Right renal cortex interstitium (tissue), 3 donors: ENCODE results near the gene ANKRD13B. TPM values are rescaled to one million over a fixed set of nuclear protein-coding genes. Genes with fewer than 3 reads are reported as not detected.

Source experiments
- DNase-seq, 3 donors: peaks; one replicate each; pipeline ENCODE4 v3.0.0-alpha.2; 2013; ENCODE audit warnings: low read depth in 3 of 3, low spot score in 2 of 3
- polyA plus RNA-seq, 3 donors: library from polyadenylated mRNA; unstranded; fragments of 120-200 nt; gene quantifications; one replicate each; pipeline ENCODE4 v1.2.1, GENCODE V29; 2013; ENCODE audit not compliant: insufficient read length in 3 of 3

ANKRD13B gene
- polyA plus RNA-seq, 3 donors = 6.7 to 8.0 (median 7.0) TPM

DNA sequence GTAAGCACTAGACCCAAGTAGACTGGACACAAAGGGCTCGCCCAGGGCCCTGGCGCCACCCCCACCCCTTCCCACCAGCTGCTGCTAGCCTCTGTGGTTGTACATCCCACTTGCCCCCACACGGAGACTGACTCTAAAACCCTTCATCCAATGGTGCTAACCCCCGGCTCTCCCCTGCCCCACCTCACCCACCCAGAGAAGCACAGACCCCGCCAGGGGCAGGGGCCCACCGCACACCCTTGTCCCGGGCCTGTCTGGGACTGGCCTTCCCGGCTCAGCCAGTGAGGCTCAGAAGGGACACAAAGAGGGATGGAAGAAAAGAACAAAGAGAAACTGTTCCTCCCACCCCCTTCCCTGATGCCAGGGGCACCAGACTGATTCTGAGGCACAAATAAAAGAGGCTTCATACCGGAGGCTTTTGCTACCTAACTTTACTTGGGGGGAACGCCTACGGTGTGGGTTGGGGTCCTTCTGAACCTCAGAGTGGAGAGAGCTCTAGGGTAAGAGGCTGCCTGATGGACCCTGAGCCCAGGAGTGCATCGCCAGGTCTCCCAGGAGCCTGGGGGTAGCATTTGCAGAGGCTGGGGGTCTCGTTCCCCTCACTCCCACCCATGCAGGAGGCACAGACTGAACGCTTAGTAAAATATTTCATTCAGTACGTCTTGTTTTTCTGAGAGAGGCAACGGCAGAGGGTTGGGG lies 21.6 kb downstream of the ANKRD13B start:
- no peak for DNase-seq

DNA sequence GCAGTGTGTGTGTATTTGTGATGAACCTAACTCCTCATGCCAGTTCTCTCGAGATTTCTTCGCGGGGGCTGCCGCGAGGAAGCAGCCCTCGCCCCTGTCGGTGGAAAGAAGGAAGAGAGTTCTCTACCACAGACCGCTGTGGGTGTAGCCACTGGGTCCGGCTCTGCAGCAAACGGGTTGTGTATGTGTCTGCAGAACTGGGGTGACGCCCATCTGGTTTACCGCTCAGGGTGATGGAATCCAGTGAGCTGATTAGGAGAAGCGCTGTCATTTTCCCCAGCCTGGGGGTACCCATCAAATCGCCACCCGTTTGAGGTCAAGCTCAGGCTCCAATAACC lies 22.1 kb downstream of the ANKRD13B start:
- DNase-seq = no peak

DNA sequence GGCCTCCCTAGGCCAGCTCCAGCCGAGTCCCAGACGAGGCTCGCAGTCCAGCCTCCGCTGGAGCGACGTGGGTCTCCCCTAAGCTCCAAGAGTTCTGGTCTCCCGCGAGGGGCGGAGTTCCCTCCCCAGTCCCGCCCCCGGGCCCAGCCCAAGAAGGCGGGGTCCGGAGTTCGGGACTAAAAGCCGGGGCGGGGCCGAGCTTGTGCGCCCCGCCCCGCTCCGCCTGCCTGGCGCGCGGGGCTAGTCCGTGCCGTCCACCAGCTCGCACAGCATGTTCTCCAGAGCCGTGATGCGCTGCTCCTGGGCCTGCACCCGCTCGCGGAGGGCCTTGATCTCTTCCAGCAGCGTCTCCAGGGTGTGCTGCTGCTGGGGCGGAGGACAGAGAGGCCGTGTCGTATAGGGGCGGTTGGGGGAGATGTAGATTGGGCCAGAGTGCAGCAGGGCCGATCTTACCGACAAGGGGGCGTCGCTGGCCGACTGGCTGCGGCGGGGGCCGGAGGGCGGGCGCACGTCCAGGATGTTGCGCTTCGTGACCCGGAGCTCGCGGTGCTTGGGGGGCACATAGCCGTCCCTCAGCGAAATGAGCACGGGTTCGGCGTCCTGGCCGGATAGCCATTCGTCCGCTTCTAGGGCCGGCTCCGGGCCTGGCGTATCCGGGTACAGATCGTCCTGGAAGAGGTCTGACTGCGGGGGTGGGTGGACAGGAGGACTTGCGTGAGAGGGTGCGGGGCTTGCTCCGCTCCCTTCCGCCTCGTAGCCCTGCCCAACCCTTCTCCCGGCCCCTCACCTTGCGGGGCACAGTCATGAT lies 22.8 kb downstream of the ANKRD13B start:
- DNase-seq = no peak

DNA sequence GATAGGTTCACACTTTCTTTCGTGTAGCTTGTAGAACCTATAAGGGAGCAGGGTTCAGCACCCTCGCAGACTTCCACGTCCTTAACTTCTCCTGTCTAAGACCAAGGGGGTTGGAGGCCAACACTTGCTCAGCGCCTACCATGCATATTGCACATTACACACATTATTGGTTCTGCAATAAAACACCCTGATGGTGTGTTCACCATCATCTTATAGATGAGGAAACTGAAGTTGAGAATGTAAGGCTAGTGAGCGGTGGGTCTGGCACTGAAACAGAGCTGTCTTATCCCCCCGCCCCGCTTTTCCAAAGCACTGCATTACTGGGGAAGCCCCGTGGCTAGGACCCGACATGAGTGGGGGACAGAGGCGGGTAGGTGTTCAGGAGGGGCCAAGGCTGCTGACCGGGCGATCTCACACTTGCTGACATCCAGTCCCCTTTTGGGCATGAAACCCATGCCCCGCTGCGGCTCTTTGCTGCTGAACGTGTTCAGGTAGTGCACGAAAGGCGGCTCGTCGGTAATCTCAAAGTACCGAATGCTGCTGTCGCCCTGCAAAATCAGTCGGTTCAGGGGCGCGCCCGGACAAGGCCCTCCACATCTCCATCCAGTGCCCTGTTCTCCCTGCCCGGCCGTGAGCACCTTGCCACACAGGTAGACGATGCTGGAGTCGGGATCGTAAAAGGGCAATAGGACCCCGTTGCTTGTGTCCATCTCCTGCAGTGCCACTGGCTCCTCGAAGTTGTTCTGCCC lies 23.5 kb downstream of the ANKRD13B start:
- no peak for DNase-seq

DNA sequence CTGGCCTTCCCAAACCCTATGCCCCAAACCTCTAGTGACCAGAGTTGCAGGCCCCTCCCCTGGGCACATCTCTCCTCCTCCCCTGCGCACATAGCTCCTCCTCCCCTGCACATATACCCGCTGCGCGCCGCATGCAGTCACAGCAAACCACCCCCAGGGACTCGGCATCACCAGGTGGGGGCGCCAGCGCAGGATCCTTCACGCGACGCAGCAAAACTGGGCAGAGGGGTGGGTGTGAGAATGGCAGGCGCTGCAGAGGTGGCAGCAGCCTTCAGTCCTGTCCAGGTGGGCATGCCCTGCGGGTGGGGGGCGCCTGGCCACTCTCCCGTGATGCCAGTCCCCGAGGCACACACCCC lies 24.2 kb downstream of the ANKRD13B start:
- DNase-seq = no peak

DNA sequence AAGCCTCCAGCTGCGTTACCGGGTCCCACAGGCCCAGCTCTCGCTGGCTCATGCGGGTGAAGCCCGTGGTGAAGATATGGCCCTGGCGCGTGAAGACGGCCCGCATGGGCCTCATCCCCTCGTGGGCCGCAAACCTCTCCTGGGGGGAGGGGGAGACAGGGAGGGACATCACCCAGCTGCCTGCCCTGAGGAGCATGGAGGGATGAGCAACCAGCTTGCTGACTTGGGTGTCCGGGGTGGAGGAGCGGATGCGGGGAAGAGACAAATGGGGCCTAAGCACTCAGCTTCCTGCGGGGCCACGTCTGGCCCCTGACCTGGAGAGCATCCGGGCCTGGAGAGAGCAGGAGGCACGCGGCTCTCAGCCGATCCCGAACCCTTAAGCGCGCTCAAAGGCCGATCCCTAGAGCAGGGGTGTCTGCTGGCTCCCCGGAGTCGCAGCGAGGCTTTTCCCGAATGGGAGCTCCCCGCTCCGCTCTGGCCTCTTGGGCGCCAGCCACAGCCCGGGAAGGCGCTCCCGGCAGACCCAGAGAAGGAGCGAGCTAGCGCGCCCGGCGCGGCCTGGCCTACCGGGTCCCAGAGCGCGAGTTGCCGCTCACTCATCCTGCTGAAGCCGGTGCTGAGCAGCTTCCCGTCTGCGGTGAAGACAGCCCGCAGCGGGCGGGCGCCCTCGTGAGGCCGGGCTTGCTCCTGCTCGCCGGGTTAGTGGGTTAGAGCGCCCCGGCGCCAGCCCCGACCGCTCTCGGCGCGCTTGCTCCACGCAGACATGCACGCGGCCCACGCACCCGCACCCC lies 24.7 kb downstream of the ANKRD13B start:
- no peak for DNase-seq

DNA sequence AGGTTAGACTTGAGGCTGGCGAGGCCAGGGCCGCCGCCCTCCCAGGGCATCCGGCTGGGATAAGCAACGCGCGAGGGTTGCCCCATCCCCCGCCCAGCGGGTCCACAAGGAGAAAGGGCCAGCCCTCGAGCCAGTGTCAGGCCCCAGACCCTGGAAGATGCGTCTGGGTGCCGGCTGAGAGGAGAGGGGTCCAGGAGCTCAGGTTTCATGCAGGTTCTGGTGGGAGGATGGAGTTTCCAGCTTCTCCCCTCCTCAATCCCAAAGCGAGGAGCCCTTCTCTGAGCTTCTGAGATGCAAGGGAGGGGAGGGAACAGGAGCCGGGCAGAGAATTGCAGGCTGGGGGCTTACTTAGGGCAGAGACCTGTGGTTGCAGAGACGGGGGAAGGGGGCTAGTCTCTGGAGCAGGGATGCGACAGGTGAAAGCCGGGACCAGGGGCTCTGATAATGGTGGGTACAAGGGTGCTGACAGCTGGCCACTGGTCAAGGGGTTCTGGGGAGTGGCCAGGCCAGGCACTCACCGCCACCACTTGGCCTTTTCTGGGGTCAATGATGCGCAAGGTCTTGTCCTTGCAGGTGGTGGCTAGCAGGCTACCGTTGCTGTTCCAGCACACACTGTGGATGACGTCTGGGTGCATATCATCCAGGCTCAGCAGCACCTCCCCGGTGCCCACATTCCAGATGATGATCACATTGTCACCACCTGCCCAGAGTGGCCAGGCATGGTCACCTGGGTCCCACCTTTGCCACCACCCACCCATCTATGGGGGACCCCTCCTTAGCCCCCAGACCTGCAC lies 25.5 kb downstream of the ANKRD13B start:
- DNase-seq = no peak

DNA sequence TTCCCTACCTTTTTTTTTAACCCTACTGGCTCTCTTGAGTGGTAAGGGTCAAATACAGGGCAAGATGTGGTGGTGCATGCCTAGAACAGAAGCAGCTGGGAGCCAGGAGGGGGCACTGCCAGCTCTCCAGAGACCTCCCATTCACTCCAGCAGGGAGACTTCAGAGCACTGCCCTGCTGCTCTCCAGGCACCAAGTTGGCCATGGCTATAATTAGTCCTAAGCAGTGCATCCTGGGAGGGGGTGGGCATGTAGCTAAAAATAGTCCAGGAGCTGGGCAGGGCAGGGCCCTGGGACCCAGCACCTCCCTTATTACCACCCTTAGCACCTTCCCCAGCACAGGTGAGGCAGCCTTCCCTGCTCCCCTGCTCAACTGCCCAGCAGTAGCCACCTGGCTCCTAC lies 26.3 kb downstream of the ANKRD13B start:
- no peak for DNase-seq

DNA sequence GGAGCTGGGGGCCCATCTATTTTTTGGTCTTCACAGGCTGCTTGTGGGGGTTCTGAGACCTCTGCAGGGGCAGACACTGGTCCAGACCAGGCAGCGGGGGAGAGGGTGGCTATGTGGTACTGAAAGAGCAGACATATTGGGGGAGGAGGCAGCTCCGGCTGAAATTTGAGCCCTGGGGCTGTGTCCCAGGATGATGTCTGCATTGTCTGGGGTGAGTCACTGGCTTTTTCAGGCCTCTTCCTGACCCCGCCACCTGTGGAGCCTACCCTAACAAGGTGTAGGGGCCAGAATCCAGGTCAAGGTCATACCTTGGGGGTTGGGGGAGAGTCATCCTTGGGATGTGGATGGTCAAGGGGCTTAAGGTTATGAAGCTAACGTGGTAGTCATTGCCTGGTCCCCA lies 27.3 kb downstream of the ANKRD13B start:
- no peak for DNase-seq

DNA sequence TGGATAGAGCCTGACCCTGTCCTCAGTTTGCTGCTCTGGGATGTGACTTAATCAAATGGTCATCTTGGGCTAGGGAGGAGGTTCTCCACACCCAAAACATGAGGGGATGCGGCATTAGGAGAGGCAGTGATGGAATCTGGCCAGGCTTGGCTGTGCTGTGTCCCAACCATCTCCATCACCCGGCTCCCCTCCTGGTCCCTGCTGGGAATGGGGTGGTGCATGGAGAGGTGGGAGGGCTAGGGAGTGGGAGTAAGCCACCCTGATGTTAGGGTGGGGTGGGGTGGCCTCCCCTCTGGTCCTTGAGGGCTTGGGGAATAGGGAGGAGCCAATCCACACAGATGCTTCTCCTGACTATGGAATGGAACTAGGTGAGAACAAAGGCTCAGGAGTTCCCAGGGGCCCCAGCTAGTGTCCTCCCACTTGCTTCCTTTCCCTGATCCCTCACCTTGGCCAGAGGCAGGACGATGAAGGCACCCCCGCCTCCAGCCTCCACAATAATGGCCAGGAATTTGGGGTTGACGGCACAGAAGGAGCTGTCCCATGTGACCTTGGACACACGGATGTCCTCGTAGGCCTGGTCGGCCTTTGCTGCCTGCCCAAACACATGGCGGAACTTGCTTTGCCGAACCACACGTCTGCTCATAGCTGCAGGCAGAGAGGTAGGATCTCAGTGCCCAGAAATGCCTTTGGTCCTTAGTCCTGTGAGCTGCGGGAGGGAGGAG lies 28.0 kb downstream of the ANKRD13B start:
- no peak for DNase-seq

DNA sequence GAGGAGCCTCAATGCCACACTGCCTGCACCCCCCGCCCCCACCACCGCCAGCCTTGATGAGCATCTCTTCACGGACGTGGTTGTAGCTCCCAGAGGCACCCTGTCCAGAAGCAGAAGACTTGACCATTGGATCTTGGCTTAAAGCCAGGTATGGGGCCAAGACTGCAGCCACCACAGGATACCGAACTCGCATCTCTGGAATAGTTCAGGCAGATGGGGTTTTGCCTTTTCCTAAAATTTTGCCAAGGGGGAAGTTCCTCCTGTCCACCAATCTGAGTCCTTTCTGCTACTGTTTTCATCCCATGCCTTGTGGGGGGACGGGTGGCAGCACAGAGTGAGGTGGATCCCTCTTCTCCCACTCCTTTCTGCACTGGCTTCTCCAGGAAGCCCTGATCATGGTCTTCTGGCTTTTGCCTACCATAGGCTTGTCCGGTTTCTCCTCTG lies 28.8 kb downstream of the ANKRD13B start:
- no peak for DNase-seq

DNA sequence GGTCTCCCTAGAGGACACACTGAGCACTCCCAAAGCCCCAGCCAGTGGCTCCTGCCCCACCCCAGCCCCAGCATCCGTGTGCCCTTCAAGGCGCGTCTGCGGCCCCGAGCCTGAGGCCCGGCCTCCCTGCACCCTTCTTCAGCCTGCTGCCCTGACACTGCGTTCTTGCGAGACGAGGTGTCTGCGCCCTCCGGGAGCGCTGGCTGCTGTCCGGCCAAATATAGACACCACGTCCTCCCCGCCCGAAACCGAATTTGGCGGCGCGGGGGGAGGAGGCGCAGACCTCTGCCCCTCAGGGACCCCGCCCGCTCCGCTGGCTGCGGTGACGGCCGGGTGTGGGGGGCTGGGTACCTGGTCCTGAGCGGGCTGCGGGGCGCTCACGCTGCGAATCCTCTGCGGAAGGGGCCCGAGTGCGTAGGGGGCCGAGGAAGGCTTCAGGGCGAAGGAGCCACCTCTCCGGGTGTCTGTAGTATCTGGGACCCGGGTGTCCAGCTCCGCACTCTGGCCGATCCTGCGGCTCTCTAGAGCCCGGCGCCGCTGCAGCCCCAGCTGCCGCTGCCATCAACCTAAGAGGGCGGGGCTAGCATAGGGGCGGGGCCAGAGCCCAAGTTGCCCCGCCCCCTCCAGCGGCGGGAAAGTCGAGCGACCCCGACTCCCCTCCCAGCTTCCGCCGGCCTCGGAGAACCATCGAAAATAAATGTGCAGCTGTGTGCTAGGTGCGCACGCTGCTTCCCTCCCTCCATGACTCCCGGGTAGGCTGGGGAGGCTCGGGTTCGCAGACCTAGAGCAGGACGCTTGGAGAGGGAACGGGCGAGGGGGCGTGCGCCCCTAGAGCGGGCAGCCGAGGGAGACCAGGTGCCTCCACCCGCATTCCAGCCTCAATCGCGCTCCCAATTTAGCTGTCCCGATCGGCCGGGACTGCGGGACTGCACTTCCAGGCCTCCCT lies 29.7 kb downstream of the ANKRD13B start, which contains the start of gene CORO6:
Gene CORO6 (minus strand): TSS at position 576 of the 946 bp plus-strand sequence. CDS start 1,491 bp downstream, outside the sequence.
- no peak for DNase-seq

DNA sequence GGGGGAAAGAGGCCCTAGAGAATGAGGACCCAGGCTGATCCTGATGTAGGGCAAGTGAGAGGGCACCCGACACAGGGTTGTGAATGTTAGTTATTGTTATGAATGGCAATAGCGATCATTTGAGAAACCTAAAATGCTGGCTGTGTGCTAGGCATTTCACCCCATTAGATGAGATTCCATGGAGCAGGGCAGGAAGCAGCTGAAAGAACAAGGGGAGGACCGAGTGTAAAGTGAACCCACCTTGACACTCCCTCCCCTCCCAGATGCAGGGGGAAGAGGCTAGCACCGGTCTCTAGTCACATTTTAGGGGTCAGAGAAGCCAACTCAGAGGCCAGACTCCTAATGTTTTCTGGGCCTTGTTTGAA lies 30.3 kb downstream of the ANKRD13B start:
- DNase-seq = no peak

DNA sequence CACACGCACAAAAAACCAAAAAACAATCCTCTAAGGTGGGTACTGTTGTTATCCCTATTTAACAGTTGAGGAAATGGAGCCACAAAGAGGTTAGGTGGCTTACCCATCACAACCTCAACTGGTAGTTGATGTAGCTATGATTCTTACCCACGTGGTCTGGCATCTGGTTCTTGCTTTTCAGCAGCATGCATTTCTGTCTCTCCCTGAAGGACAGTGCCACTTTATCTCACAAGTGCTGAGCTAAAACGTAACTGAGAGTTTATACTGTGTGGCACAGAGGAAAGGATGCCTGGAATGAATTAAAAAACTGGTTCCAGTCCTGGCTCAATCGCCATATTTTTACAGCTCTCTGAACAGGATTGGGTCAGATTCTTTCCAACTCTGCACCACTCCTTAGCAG lies 31.7 kb downstream of the ANKRD13B start:
- DNase-seq = no peak

DNA sequence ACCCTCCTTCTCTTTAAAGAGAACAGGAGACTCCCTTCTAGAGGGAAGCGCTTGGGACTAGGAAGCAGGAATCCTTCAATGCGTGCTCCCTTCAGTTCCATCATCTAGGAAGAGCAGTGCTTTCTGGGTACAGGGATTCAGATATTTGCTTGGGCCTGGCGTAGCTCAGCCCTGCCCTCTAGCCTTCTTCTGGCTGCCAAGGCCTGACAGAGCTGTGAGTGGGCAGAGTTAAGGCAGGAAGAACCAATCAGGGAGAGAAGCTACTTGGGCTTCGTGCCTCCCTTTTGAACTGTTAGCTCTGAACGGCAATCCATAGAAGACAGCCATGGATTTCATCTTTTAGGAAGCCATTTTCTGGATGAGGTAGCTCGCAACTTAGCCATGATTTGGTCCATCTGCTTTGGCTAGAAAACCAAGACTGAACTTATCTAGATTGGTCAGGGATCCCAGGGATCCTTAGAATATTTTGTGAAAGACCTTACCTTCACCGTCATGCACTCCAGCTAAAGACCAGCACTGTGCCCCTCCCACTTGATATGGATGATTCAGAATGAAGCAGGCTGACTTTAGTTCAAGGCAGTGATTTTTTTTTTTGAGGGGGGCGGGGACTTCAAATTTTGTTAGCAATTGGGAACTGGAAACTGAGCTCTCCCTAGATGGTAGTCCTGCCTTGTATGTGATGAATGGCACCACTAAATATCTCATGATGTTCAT lies 32.3 kb downstream of the ANKRD13B start:
- no peak for DNase-seq

DNA sequence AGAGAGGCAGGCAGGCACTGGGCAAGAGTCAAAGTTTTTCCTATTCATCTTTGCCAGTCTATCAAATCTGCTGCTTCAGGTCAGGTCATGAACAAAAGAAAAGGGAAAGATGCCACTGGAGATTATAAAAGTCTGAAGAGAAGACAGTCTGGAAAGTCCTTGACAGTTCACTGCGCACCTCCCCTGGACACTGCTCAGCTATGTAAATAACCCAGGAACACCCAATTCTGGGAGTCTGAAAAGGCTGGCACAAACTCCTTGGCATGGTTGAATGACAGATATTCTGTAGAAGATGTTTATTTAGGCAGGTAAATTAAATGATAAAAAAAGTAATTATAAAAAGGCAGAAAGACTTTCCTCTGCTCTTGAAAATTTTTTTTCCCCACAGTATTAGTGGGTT lies 35.0 kb downstream of the ANKRD13B start:
- no peak for DNase-seq

DNA sequence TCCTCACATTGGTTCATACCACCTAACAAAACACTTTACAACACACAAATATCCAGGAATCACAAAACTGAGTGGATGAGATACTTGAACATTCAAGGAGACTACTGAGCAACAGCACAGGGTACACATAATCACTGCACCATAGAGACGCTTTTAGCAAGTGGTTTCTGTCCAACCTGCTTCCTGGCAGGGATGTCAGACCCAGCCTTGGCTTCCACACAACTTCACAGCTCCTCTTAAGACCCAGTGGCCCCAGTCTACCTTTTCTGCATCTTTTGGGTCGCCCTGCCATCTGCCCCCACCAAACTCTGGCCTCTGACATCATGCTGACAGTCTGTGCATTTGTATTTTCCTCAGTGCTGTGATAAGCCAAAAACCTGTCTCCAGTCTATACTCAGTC lies 35.7 kb downstream of the ANKRD13B start:
- no peak for DNase-seq

DNA sequence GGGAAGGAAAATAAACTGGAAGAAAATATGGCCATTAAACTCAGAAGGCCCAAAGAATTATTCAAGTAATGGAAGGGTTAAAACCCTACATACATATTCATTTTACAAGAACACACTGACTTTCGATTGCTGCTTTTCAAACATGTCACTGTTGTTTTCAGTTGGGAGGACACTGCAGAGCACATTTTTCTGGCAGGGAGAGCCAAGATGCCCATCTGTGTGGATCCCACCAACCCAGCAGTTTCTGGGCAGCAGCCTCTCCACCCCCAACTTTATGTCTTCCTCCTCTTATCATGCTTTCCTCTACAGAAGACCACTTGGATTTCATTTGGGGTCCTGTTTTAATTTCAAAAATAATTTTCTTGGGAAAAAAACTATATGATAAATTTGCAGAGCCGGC lies 36.9 kb downstream of the ANKRD13B start:
- no peak for DNase-seq
